ENCODE measurements around the gene VPS37C. TPM values are rescaled to one million over a fixed set of nuclear protein-coding genes. Genes with fewer than 3 reads are reported as not detected.

Gene VPS37C
- total RNA-seq, 1 experiment from 2014 or later, result 19.0 TPM

DNA sequence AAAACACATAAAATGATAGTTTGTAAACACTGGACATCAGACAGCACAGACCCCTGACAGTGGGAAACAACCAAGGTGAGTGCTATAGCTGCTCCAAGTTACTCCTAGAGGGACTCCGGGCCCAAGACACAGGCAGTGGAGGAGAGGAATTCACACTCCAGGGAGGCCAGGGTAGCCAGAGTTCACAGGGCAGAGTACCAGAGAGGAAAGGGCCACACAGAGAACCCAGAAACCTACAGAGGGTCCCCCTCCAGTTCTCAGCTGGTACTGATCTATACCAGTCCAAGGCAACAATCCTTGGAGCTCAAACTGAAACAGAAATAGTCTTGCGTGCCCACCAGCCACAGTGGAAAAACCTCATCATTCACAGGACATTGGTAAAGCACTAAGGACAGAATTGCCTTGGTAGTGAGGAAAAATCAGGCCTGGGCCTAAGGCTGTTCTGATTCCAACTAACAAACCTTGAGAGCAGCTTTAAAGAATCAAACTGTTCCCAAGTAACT is 7.6 kb downstream of the VPS37C start:
- H2BK120ac ChIP-seq (ENCODE audit: low read depth, low read length, poor library complexity, severe bottlenecking), result no peak overlapping the region
- DNase-seq, result no peak

More for the DNA sequence above, 7.6 kb downstream of the VPS37C start:
- H3K23ac ChIP-seq (ENCODE audit: insufficient read length, low read depth, low read length), result no peak overlapping the region
- peaks cover 9 to 26% (median 20%) of the 10 kb centered on the region in 3 experiments for H3K36me3 Mint-ChIP-seq (ENCODE audit: insufficient read depth in 1 of 3, low read depth in 3 of 3)
- H4K20me1 ChIP-seq (ENCODE audit: control insufficient read depth, insufficient read depth, insufficient read length), result no peaks in the 10 kb centered on the region
- no peaks in the 10 kb centered on the region for H3K9me3 ChIP-seq (ENCODE audit: control insufficient read depth, low read depth, low read length)
- H2BK15ac ChIP-seq (ENCODE audit: low read depth, low read length), result no peak overlapping the region
- H3K14ac ChIP-seq (ENCODE audit: insufficient read depth, low read length), result no peak overlapping the region
- no peaks in the 10 kb centered on the region for H3K27me3 Mint-ChIP-seq (ENCODE audit: low read depth)
- H4K5ac ChIP-seq (ENCODE audit: insufficient read length, low read depth, low read length), result no peak overlapping the region
- peak overlapping the region in 1 of 3 experiments; percentile 34; a peak in 2 of 7 replicates for H3K27ac Mint-ChIP-seq
- no peak overlapping the region for H4K8ac ChIP-seq (replicated peaks; ENCODE audit: insufficient read length, low read depth, low read length)
- peaks cover 3% of the 10 kb centered on the region for H3K79me1 ChIP-seq (ENCODE audit: insufficient read depth, low read depth, low read length, poor library complexity, severe bottlenecking)
- H2BK20ac ChIP-seq (ENCODE audit: low read depth, low read length, poor library complexity, severe bottlenecking), result no peak overlapping the region
- H3K9ac ChIP-seq (ENCODE audit: extremely low read depth, insufficient read length, low read length), result no peak overlapping the region
- H3K4me2 ChIP-seq (ENCODE audit: insufficient read depth, insufficient read length, low read length), result no peak overlapping the region
- H3K18ac ChIP-seq (ENCODE audit: insufficient read length, low read depth, low read length), result no peak overlapping the region
- H2BK12ac ChIP-seq (ENCODE audit: insufficient read length, low read depth, low read length), result no peak overlapping the region
- no peak overlapping the region for H2BK5ac ChIP-seq (ENCODE audit: insufficient read length, low read length)
- no peaks in the 10 kb centered on the region for H3K27me3 ChIP-seq (ENCODE audit: insufficient read depth, low read length)
- H3K4me3 Mint-ChIP-seq, result no peak overlapping the region
- peaks cover 3 to 11% of the 10 kb centered on the region in 2 experiments; a peak in 3 of 5 replicates for H3K9me3 Mint-ChIP-seq
- no peak overlapping the region for H3K56ac ChIP-seq (ENCODE audit: insufficient read length, low read depth, low read length)
- no peak overlapping the region for H2AFZ ChIP-seq (ENCODE audit: low read length)
- no CpG with 5 or more reads among the region's 2 CpGs for WGBS (ENCODE audit: extremely low coverage, insufficient read length, low lambda C conversion rate)
- peaks cover 49 to 60% of the 10 kb centered on the region in 2 experiments for H3K4me1 Mint-ChIP-seq
- H4K91ac ChIP-seq (ENCODE audit: insufficient read length, low read depth, low read length), result no peak overlapping the region
- no peak overlapping the region for H3T11ph ChIP-seq (ENCODE audit: low read length)
- no peak overlapping the region for H3K4ac ChIP-seq (ENCODE audit: low read depth, low read length)
- H3K4me1 ChIP-seq (ENCODE audit: insufficient read depth, low read length), result no peaks in the 10 kb centered on the region
- TF ChIP-seq, protein P1, sequence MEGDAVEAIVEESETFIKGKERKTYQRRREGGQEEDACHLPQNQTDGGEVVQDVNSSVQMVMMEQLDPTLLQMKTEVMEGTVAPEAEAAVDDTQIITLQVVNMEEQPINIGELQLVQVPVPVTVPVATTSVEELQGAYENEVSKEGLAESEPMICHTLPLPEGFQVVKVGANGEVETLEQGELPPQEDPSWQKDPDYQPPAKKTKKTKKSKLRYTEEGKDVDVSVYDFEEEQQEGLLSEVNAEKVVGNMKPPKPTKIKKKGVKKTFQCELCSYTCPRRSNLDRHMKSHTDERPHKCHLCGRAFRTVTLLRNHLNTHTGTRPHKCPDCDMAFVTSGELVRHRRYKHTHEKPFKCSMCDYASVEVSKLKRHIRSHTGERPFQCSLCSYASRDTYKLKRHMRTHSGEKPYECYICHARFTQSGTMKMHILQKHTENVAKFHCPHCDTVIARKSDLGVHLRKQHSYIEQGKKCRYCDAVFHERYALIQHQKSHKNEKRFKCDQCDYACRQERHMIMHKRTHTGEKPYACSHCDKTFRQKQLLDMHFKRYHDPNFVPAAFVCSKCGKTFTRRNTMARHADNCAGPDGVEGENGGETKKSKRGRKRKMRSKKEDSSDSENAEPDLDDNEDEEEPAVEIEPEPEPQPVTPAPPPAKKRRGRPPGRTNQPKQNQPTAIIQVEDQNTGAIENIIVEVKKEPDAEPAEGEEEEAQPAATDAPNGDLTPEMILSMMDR (conservative IDR thresholded peaks at IDR 0.05), result no peak
- no peaks in the 10 kb centered on the region for H3K23me2 ChIP-seq (ENCODE audit: insufficient read length, low read depth, low read length, poor library complexity, severe bottlenecking)
- peaks cover 3% of the 10 kb centered on the region; the same call in 1 of the 2 replicates for H3K79me2 ChIP-seq (ENCODE audit: insufficient read depth, low read length)
- no peak overlapping the region for H2AK5ac ChIP-seq (ENCODE audit: insufficient read length, low read length)
- no peak overlapping the region for H3K27ac ChIP-seq (ENCODE audit: insufficient read length, low read depth, low read length)
